WTC11 (cell line): ENCODE data around the gene PRXL2B. TPM values are rescaled to one million over a fixed set of nuclear protein-coding genes. Genes with fewer than 3 reads are reported as not detected.

ENCODE experiments used
- ATAC-seq: fragments of 200-7000 bp; cut with Tn5 transposase; 2 replicates; pipeline ENCODE4 v1.10.0; 2021; ENCODE audit warnings: mild to moderate bottlenecking, moderate library complexity
- CTCF ChIA-PET: fragments of 300-600 bp; sonication (Branson Sonifier 250); formaldehyde crosslinking; loops from one replicate; lab custom pipeline; 2021; ENCODE audit warnings: antibody characterized with exemption; lab: Charles Lee
- POLR2A ChIA-PET: fragments of 350-600 bp; sonication (Branson Sonifier 250); formaldehyde crosslinking; loops from one replicate; lab custom pipeline; 2021; ENCODE audit warnings: antibody characterized with exemption; lab: Charles Lee
- DNase-seq: peaks from one replicate; pipeline ENCODE4 v3.0.0; 2021; ENCODE audit warnings: low spot score
- H3K27ac Mint-ChIP-seq: 2 replicates; pipeline ENCODE4 v1.8.0; 2021; ENCODE audit warnings: mixed read lengths
- H3K27me3 Mint-ChIP-seq: 2 replicates; pipeline ENCODE4 v1.8.0; 2021; ENCODE audit warnings: low read depth, mild to moderate bottlenecking, moderate library complexity, mixed read lengths
- H3K36me3 Mint-ChIP-seq: 2 replicates; pipeline ENCODE4 v1.8.0; 2021; ENCODE audit warnings: mixed read lengths
- H3K4me1 Mint-ChIP-seq: 2 replicates; pipeline ENCODE4 v1.8.0; 2022; ENCODE audit warnings: mixed read lengths
- H3K4me3 Mint-ChIP-seq: 2 replicates; pipeline ENCODE4 v1.8.0; 2021; ENCODE audit warnings: mild to moderate bottlenecking, moderate library complexity, mixed read lengths
- H3K9me3 Mint-ChIP-seq: 2 replicates; pipeline ENCODE4 v1.8.0; 2021; ENCODE audit warnings: mixed read lengths
- CBFB ChIP-seq: sonication (generic); formaldehyde crosslinking; IDR thresholded peaks from 2 replicates; pipeline ENCODE4 v1.8.1; 2022; ENCODE audit warnings: mild to moderate bottlenecking, low read depth, missing genetic modification reagents
- CDX4 ChIP-seq: fragments of 250-450 bp; sonication (Bioruptor Pico); IDR thresholded peaks from 2 replicates; pipeline ENCODE4 v1.9.0; 2021; ENCODE audit warnings: moderate library complexity, mild to moderate bottlenecking, inconsistent platforms, borderline replicate concordance
- FOXJ3 ChIP-seq: sonication (generic); formaldehyde crosslinking; IDR thresholded peaks from 2 replicates; pipeline ENCODE4 v1.9.0; 2021; ENCODE audit warnings: missing genetic modification reagents, mild to moderate bottlenecking, borderline replicate concordance
- GABPB1 ChIP-seq: sonication (generic); formaldehyde crosslinking; IDR thresholded peaks from 2 replicates; pipeline ENCODE4 v1.8.1; 2023; ENCODE audit warnings: mild to moderate bottlenecking, missing genetic modification reagents
- GRHL2 ChIP-seq: fragments of 250-450 bp; sonication (Bioruptor Pico); IDR thresholded peaks from 2 replicates; pipeline ENCODE4 v1.8.0; 2022; ENCODE audit warnings: mild to moderate bottlenecking, moderate library complexity; ENCODE audit not compliant: insufficient replicate concordance, severe bottlenecking
- JAZF1 ChIP-seq: fragments of 250-450 bp; sonication (Bioruptor Pico); IDR thresholded peaks from 2 replicates; pipeline ENCODE4 v1.9.0; 2021; ENCODE audit warnings: moderate library complexity, mild to moderate bottlenecking, inconsistent platforms
- JUN ChIP-seq: sonication (generic); formaldehyde crosslinking; IDR thresholded peaks from 2 replicates; pipeline ENCODE4 v1.8.0; 2023; ENCODE audit warnings: mild to moderate bottlenecking, missing genetic modification reagents
- MLX ChIP-seq: sonication (generic); formaldehyde crosslinking; IDR thresholded peaks from 2 replicates; pipeline ENCODE4 v1.8.1; 2023; ENCODE audit warnings: mild to moderate bottlenecking, missing genetic modification reagents, moderate library complexity
- MXD4 ChIP-seq: fragments of 250-450 bp; sonication (Bioruptor Pico); IDR thresholded peaks from 2 replicates; pipeline ENCODE4 v1.8.0; 2021; ENCODE audit warnings: mild to moderate bottlenecking, moderate library complexity, borderline replicate concordance
- MYBL2 ChIP-seq: sonication (generic); formaldehyde crosslinking; IDR thresholded peaks from 2 replicates; pipeline ENCODE4 v1.8.1; 2023; ENCODE audit warnings: mild to moderate bottlenecking, moderate library complexity, missing genetic modification reagents
- NFYB ChIP-seq: sonication (generic); formaldehyde crosslinking; conservative IDR thresholded peaks from 2 replicates; pipeline ENCODE4 v1.8.0; 2022; ENCODE audit warnings: low read depth, missing genetic modification reagents
- SMAD3 ChIP-seq: sonication (generic); formaldehyde crosslinking; IDR thresholded peaks from 2 replicates; pipeline ENCODE4 v1.8.0; 2022; ENCODE audit warnings: missing genetic modification reagents, mild to moderate bottlenecking, borderline replicate concordance
- SMAD4 ChIP-seq: sonication (generic); formaldehyde crosslinking; IDR thresholded peaks from 2 replicates; pipeline ENCODE4 v1.8.0; 2022; ENCODE audit warnings: mild to moderate bottlenecking, missing genetic modification reagents
- TCF7 ChIP-seq: sonication (generic); formaldehyde crosslinking; IDR thresholded peaks from 2 replicates; pipeline ENCODE4 v1.8.0; 2022; ENCODE audit warnings: mild to moderate bottlenecking, low read depth, missing genetic modification reagents, moderate library complexity
- TEAD1 ChIP-seq: sonication (generic); formaldehyde crosslinking; IDR thresholded peaks from 2 replicates; pipeline ENCODE4 v1.8.0; 2022; ENCODE audit warnings: mild to moderate bottlenecking, missing genetic modification reagents
- TP53 ChIP-seq: sonication (generic); formaldehyde crosslinking; IDR thresholded peaks from 2 replicates; pipeline ENCODE4 v1.8.1; 2023; ENCODE audit warnings: mild to moderate bottlenecking, missing genetic modification reagents
- ZNF121 ChIP-seq: sonication (generic); formaldehyde crosslinking; IDR thresholded peaks from 2 replicates; pipeline ENCODE4 v1.8.0; 2023; ENCODE audit warnings: missing genetic modification reagents
- ZNF416 ChIP-seq: fragments of 250-450 bp; sonication (Bioruptor Pico); IDR thresholded peaks from 2 replicates; pipeline ENCODE4 v1.9.0; 2021; ENCODE audit warnings: mild to moderate bottlenecking, inconsistent platforms
- ZNF423 ChIP-seq: fragments of 250-450 bp; sonication (Bioruptor Pico); IDR thresholded peaks from 2 replicates; pipeline ENCODE4 v2.1.2; 2022; ENCODE audit warnings: mild to moderate bottlenecking, moderate library complexity
- ZNF671 ChIP-seq: fragments of 250-450 bp; sonication (Bioruptor Pico); IDR thresholded peaks from 2 replicates; pipeline ENCODE4 v1.8.0; 2021; ENCODE audit warnings: mild to moderate bottlenecking
- ZSCAN18 ChIP-seq: fragments of 250-450 bp; sonication (Bioruptor Pico); IDR thresholded peaks from 2 replicates; pipeline ENCODE4 v2.1.2; 2022; ENCODE audit warnings: mild to moderate bottlenecking, moderate library complexity
- total RNA-seq: library from RNA; stranded (reverse); gene quantifications from 3 replicates; pipeline ENCODE4 v1.2.3, GENCODE V29; 2021
- TF ChIP-seq, protein P1 (sequence below): sonication (generic); formaldehyde crosslinking; IDR thresholded peaks from 2 replicates; pipeline ENCODE4 v1.8.1; 2022; ENCODE audit warnings: low read depth, missing genetic modification reagents, borderline replicate concordance
- TF ChIP-seq, protein P2 (sequence below): sonication (generic); formaldehyde crosslinking; IDR thresholded peaks from 2 replicates; pipeline ENCODE4 v1.8.0; 2022; ENCODE audit warnings: mild to moderate bottlenecking, missing genetic modification reagents
- TF ChIP-seq, protein P3 (sequence below): sonication (generic); formaldehyde crosslinking; IDR thresholded peaks from 2 replicates; pipeline ENCODE4 v1.8.0; 2023; ENCODE audit warnings: missing genetic modification reagents
- TF ChIP-seq, protein P4 (sequence below): sonication (generic); formaldehyde crosslinking; IDR thresholded peaks from 2 replicates; pipeline ENCODE4 v1.8.1; 2022; ENCODE audit warnings: missing genetic modification reagents, borderline replicate concordance

The PRXL2B gene
- total RNA-seq, 1 experiment from 2014 or later, result 50.3 TPM

- CTCF ChIA-PET, result no interaction called here
- peak; percentile 9 for DNase-seq
- Mint-ChIP-seq H3K4me3 (no peak overlapping the region), H3K27me3 (no peaks in the 10 kb centered on the region; the same call in 1 of the 2 replicates), H3K4me1 (no peaks in the 10 kb centered on the region), H3K27ac (no peak overlapping the region), H3K36me3 (peaks cover 5% of the 10 kb centered on the region), H3K9me3 (peaks cover 9% of the 10 kb centered on the region)
- no peak for ATAC-seq
- POLR2A ChIA-PET, result no interaction called here
- TF ChIP-seq MXD4 (CRISPR knock-in tag) (no peak), NFYB (CRISPR knock-in tag) (no peak), SMAD3 (CRISPR knock-in tag) (no peak), TEAD1 (no peak), ZNF121 (CRISPR knock-in tag) (no peak), CDX4 (CRISPR knock-in tag) (no peak), JUN (CRISPR knock-in tag) (no peak), SMAD4 (no peak), CBFB (CRISPR knock-in tag) (no peak), GABPB1 (no peak), GRHL2 (CRISPR knock-in tag) (no peak), JAZF1 (CRISPR knock-in tag) (no peak)
- TF ChIP-seq, protein P1, sequence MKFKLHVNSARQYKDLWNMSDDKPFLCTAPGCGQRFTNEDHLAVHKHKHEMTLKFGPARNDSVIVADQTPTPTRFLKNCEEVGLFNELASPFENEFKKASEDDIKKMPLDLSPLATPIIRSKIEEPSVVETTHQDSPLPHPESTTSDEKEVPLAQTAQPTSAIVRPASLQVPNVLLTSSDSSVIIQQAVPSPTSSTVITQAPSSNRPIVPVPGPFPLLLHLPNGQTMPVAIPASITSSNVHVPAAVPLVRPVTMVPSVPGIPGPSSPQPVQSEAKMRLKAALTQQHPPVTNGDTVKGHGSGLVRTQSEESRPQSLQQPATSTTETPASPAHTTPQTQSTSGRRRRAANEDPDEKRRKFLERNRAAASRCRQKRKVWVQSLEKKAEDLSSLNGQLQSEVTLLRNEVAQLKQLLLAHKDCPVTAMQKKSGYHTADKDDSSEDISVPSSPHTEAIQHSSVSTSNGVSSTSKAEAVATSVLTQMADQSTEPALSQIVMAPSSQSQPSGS (CRISPR knock-in tag), result no peak
- TF ChIP-seq, protein P2, sequence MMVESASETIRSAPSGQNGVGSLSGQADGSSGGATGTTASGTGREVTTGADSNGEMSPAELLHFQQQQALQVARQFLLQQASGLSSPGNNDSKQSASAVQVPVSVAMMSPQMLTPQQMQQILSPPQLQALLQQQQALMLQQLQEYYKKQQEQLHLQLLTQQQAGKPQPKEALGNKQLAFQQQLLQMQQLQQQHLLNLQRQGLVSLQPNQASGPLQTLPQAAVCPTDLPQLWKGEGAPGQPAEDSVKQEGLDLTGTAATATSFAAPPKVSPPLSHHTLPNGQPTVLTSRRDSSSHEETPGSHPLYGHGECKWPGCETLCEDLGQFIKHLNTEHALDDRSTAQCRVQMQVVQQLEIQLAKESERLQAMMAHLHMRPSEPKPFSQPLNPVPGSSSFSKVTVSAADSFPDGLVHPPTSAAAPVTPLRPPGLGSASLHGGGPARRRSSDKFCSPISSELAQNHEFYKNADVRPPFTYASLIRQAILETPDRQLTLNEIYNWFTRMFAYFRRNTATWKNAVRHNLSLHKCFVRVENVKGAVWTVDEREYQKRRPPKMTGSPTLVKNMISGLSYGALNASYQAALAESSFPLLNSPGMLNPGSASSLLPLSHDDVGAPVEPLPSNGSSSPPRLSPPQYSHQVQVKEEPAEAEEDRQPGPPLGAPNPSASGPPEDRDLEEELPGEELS, result no peak
These were observed 19.2 kb downstream of the PRXL2B start for GRCh38 chr1:2605509-2606395.

DNA sequence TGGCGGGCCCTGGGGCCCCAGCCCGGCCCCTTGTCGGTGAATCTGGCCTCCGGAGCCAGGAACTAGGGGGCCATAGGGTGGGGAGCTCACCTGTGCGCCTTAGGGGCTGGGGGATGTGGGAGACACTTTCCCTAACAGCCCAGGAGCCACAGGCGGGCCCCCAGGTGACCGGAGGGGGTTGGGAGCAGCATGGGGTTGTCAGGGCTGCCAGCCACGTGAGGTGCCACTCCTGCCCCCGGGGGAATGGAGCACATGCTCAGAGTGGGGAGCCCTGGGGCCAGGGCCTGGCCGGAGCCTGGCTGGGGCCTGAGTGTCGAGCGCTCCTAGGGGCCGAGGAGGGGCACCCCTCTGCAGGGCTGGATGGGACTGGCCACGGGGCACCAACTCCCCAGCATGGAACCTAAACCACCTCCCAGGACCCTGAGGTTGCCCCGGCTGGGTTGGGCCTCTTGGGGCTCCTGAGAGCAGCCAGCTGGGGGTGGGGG is 19.9 kb downstream of the PRXL2B start:
- no peak overlapping the region for H3K4me3 Mint-ChIP-seq
- DNase-seq (no peak), ATAC-seq (no peak)
- no peaks in the 10 kb centered on the region for H3K4me1 Mint-ChIP-seq
- CTCF ChIA-PET, result no interaction called here
- POLR2A ChIA-PET, result no interaction called here
- peaks cover 7% of the 10 kb centered on the region for H3K9me3 Mint-ChIP-seq
- H3K36me3 Mint-ChIP-seq, result peaks cover 5% of the 10 kb centered on the region
- H3K27me3 Mint-ChIP-seq, result no peaks in the 10 kb centered on the region
- no peak overlapping the region for H3K27ac Mint-ChIP-seq
- no peak for TF ChIP-seq CBFB (CRISPR knock-in tag)
- TF ChIP-seq ZNF671, result no peak
- TF ChIP-seq MYBL2 (CRISPR knock-in tag), result no peak
- no peak for TF ChIP-seq FOXJ3 (CRISPR knock-in tag)
- no peak for TF ChIP-seq ZNF423 (CRISPR knock-in tag)
- TF ChIP-seq, protein P3, sequence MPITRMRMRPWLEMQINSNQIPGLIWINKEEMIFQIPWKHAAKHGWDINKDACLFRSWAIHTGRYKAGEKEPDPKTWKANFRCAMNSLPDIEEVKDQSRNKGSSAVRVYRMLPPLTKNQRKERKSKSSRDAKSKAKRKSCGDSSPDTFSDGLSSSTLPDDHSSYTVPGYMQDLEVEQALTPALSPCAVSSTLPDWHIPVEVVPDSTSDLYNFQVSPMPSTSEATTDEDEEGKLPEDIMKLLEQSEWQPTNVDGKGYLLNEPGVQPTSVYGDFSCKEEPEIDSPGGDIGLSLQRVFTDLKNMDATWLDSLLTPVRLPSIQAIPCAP (CRISPR knock-in tag), result no peak
- TF ChIP-seq, protein P4, sequence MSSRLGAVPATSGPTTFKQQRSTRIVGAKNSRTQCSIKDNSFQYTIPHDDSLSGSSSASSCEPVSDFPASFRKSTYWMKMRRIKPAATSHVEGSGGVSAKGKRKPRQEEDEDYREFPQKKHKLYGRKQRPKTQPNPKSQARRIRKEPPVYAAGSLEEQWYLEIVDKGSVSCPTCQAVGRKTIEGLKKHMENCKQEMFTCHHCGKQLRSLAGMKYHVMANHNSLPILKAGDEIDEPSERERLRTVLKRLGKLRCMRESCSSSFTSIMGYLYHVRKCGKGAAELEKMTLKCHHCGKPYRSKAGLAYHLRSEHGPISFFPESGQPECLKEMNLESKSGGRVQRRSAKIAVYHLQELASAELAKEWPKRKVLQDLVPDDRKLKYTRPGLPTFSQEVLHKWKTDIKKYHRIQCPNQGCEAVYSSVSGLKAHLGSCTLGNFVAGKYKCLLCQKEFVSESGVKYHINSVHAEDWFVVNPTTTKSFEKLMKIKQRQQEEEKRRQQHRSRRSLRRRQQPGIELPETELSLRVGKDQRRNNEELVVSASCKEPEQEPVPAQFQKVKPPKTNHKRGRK (CRISPR knock-in tag), result no peak
- TF ChIP-seq JUN (CRISPR knock-in tag), result no peak
- TF ChIP-seq TP53 (CRISPR knock-in tag), result no peak
- no peak for TF ChIP-seq JAZF1 (CRISPR knock-in tag)
- no peak for TF ChIP-seq ZSCAN18 (CRISPR knock-in tag)
- TF ChIP-seq GRHL2 (CRISPR knock-in tag), result no peak
- TF ChIP-seq ZNF416 (CRISPR knock-in tag), result no peak
- TF ChIP-seq MLX (CRISPR knock-in tag), result no peak
- no peak for TF ChIP-seq TCF7 (CRISPR knock-in tag)
